ENCODE results near the gene FMO1.

DNA sequence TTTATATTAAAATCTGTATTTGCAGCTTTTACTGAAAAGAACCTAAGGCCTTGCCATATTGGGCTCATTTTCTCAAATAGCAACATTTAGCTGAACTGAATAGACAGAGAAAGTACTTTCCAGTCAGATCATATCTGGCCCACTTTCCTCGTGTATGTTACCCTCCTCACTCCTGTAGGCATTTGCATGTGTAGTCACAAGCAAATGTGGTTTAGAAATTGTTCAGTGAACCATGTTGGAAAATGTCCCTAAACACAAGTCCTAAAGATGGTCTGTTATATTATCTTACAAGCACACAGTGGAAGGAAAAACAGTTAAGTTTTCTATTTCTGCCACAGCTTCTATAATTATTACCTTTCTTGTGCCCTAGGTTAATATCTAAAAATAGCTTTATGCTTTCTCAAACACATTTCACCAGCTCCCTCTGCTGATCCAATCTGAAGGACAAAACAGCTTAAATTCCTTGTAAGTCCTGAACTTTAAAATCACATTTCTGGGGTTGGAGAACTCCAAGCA is 65.1 kb downstream of the FMO1 start:
- TF ChIP-seq, protein P1, sequence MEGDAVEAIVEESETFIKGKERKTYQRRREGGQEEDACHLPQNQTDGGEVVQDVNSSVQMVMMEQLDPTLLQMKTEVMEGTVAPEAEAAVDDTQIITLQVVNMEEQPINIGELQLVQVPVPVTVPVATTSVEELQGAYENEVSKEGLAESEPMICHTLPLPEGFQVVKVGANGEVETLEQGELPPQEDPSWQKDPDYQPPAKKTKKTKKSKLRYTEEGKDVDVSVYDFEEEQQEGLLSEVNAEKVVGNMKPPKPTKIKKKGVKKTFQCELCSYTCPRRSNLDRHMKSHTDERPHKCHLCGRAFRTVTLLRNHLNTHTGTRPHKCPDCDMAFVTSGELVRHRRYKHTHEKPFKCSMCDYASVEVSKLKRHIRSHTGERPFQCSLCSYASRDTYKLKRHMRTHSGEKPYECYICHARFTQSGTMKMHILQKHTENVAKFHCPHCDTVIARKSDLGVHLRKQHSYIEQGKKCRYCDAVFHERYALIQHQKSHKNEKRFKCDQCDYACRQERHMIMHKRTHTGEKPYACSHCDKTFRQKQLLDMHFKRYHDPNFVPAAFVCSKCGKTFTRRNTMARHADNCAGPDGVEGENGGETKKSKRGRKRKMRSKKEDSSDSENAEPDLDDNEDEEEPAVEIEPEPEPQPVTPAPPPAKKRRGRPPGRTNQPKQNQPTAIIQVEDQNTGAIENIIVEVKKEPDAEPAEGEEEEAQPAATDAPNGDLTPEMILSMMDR (conservative IDR thresholded peaks at IDR 0.05; ENCODE audit: low read length): no peak
- no peak for TF ChIP-seq EZH2phosphoT487 (IDR thresholded peaks at IDR 0.05; ENCODE audit: borderline replicate concordance, low read depth, low read length)
